NT2/D1 (cell line): Measurements from ENCODE around the gene RAB11FIP4.

ENCODE experiments used
- DNase-seq: peaks from one replicate; pipeline ENCODE4 v3.0.0-alpha.2; 2011; ENCODE audit warnings: low read depth, low spot score
- H3K27me3 ChIP-seq: 2 replicates; pipeline ENCODE4 v1.6.0; 2011; ENCODE audit warnings: mild to moderate bottlenecking; ENCODE audit not compliant: insufficient read length, insufficient read depth
- H3K36me3 ChIP-seq: 2 replicates; pipeline ENCODE4 v1.6.1; 2011; ENCODE audit warnings: mild to moderate bottlenecking, low read length, mixed read lengths; ENCODE audit not compliant: insufficient read depth, insufficient read length
- H3K4me1 ChIP-seq: 2 replicates; pipeline ENCODE4 v1.5.1; 2011; ENCODE audit not compliant: insufficient read depth, insufficient read length
- H3K4me3 ChIP-seq: 2 replicates; pipeline ENCODE4 v1.5.1; 2011; ENCODE audit warnings: low read depth; ENCODE audit not compliant: insufficient read length
- H3K9ac ChIP-seq: 2 replicates; pipeline ENCODE4 v1.6.0; 2011; ENCODE audit warnings: low read depth; ENCODE audit not compliant: insufficient read length
- H3K9me3 ChIP-seq: 2 replicates; pipeline ENCODE4 v1.5.1; 2011; ENCODE audit warnings: mild to moderate bottlenecking, low read length; ENCODE audit not compliant: insufficient read depth
- SUZ12 ChIP-seq: IDR thresholded peaks from 2 replicates; pipeline ENCODE4 v1.6.1; 2011; ENCODE audit not compliant: insufficient read length, insufficient read depth; ENCODE audit errors: extremely low read depth
- YY1 ChIP-seq: IDR thresholded peaks from 2 replicates; pipeline ENCODE4 v1.6.1; 2011; ENCODE audit not compliant: insufficient read length, insufficient read depth
- ZNF274 ChIP-seq: IDR thresholded peaks from 2 replicates; pipeline ENCODE4 v1.6.1; 2011; ENCODE audit warnings: mild to moderate bottlenecking, low read depth, low read length

RAB11FIP4 gene

DNA sequence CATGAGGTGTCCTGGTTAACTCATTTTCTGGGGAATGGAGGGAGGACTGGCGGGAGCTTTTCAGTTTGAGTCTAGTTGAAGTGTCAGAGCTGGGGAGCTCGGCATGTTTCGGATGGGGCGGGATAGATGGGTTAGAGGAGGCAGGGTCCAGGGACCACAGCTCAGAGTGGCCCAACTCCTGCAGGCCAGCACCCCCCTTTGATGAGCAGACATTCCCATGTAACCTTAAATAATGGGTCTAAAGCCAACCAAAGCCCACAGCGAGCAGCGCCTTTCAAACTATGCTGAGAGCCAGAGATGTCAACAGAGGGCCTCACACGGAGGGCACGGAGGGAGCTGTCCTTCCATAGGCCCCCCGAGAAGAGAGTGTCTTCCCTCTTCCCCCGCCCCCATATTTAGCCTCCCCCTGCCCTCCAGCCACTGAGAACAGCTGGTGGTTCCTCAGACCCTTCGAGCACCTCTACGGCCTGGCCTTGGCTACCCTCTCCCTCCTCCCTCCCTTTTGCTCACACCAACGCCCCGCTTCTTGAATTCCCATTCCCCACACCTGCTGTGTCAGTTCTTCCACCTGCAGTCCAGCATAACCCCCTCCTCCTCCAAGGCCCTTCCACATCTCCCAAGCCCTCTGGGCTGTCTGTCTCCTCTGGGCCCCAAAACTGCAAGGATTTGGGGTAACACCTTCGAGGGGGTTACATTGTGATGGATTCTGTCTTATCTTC, 21.8 kb downstream of the RAB11FIP4 start:
- Histone ChIP-seq H3K36me3 (no peaks in the 10 kb centered on the region), H3K27me3 (no peaks in the 10 kb centered on the region), H3K4me1 (peaks cover 13% of the 10 kb centered on the region), H3K9ac (no peak overlapping the region), H3K9me3 (no peaks in the 10 kb centered on the region), H3K4me3 (no peak overlapping the region)
- DNase-seq = no peak
- TF ChIP-seq ZNF274 (no peak), SUZ12 (no peak), YY1 (no peak)

DNA sequence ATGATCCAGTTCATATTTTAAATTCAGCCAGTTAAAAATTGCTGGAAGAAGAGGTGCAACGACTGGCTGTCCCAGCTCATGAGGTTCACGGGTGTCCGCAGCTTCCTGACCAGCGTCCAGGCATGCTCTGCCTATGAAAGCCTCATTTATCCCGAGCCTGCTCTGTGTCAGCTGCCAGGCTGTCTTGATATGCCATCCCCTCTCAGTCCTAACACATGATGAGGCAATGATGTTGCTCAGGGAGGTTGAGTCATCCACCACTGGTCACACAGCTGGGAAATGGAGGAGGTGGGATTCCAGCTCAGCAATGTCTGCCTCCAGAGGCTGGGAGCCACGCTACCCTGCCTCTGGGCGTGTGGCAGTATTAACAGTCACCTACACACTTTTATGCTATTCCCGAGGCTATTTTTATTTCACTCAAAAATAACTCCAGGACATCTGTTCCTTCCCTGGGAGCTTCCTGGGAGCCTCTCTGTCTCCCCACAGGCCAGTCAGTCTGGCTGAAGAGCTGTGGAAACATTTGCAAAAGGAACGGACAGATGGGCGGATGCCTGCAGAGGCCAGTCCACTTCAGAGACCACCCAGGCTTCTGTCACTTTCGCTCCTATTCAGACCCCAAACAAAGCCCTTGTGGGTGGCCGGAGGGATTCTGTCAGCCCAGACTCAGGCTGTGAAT, 22.5 kb downstream of the RAB11FIP4 start:
- H3K4me3 ChIP-seq = no peak overlapping the region
- no peaks in the 10 kb centered on the region for H3K9me3 ChIP-seq
- no peak for DNase-seq
- H3K9ac ChIP-seq = no peak overlapping the region
- H3K36me3 ChIP-seq = no peaks in the 10 kb centered on the region
- no peak for TF ChIP-seq YY1
- no peak for TF ChIP-seq SUZ12
- no peak for TF ChIP-seq ZNF274
- H3K27me3 ChIP-seq = no peaks in the 10 kb centered on the region
- peaks cover 13% of the 10 kb centered on the region for H3K4me1 ChIP-seq

DNA sequence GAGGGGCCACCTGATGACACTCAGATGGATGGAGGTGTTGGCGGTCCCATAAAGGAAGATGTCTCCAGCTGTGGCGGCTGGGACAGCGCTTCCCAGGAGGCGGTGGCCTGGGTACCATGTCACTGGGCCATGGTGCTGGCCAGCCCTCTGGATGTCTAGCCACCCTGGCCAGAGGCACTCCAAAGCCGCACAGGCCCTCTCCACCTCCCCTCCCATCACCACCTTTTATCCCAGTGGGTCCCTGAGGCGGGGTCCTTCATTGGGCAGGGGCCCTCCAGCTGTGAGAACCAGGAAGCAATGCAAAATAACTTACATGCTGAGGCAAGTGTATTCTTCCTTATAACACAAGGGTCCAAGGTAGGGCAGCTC, 23.1 kb downstream of the RAB11FIP4 start:
- TF ChIP-seq YY1 = no peak
- no peak for TF ChIP-seq ZNF274
- no peak for TF ChIP-seq SUZ12
- H3K9ac ChIP-seq = no peak overlapping the region
- H3K36me3 ChIP-seq = no peaks in the 10 kb centered on the region
- DNase-seq = no peak
- H3K27me3 ChIP-seq = no peaks in the 10 kb centered on the region
- H3K4me3 ChIP-seq = no peak overlapping the region
- H3K4me1 ChIP-seq = peaks cover 13% of the 10 kb centered on the region
- H3K9me3 ChIP-seq = no peaks in the 10 kb centered on the region

DNA sequence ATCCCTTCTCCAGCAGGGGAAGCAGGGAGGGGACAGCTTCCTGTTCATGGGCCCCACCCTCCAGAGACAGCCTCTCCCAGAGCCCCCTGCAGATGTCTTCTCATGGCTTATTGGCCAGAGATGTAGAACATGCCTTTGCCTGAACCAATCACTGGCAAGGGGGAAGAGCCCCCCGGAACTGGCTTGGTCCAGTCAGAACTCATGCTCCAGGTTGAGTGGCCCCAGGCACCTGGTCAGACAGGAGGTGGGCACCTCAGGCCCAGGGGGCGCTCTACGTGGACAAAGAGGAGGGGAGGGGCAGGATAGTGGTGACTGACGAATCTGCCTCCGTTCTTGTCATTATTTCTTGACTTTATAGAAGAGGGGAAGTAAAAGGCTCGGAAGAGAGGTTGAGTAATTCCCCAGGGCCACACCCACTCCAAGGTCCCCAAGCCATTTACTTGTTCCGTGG, 23.6 kb downstream of the RAB11FIP4 start:
- no peaks in the 10 kb centered on the region for H3K9me3 ChIP-seq
- no peaks in the 10 kb centered on the region for H3K27me3 ChIP-seq
- no peak for DNase-seq
- H3K4me1 ChIP-seq = peaks cover 13% of the 10 kb centered on the region
- no peaks in the 10 kb centered on the region for H3K36me3 ChIP-seq
- no peak overlapping the region for H3K4me3 ChIP-seq
- TF ChIP-seq ZNF274 (no peak), YY1 (no peak), SUZ12 (no peak)
- H3K9ac ChIP-seq = no peak overlapping the region

DNA sequence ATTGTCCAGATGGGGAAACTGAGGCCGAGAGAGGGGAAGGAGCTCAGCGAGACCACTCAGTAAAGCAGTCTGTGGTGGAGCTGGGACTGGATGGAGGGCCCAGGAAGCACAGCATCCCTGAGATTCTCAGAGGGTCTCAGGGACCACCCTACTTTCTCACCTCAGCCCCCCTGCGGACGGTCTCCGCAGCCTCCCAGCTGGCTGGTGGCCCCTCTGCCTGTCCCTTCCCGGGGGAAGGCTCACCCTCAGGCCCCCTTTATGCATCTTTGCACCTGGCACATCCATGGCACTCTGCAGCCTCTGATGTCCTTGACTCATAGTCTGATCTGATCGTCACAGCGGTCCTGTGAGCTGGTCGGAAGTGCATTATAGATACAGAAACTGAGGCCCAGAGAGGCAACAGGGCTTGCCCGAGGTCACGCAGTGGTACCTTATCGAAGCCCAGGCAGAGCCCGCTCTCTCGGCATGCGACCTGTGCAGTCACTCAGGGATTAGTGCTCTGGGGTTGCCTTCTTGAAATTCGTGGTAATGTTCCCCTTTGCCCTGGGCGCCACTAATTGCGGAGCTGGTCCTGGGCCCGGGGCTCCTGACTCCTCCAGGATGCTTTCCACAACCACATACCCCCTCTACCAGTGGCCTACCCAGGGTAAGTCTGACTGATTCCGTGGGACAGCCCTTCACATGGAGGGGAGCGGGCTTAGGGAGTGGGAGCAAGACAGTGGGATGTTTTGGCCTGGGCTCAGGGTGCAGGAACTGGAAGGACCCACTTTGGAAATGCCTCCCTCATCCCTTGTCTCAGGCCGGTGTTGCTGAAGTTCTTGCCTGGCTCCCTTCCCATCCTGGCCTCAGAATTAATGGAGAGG, 24.4 kb downstream of the RAB11FIP4 start:
- TF ChIP-seq ZNF274 (no peak), YY1 (no peak), SUZ12 (no peak)
- Histone ChIP-seq H3K27me3 (no peaks in the 10 kb centered on the region), H3K9ac (no peak overlapping the region), H3K4me1 (peaks cover 13% of the 10 kb centered on the region), H3K36me3 (no peaks in the 10 kb centered on the region), H3K9me3 (no peaks in the 10 kb centered on the region), H3K4me3 (no peak overlapping the region)
- no peak for DNase-seq

DNA sequence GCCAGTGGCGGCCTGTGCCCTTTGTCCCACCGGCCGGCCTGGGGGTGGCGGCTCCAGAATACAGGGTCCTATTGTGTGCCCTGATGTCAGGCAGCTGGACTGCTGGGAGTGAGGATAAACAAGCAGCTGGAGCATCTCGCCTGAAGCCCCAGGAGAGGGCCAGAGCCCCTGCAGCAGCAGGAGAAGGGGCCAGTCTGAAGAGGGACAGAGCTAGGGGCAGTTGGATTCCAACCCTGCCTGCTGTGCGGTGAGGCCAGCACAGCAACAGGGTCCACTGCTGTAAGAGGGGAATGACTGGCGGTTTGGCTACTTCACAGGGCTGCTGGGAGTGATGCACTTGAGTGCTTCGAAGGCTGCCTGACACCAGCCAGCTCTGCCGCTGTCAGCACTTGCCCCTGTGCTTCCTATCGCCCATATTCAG, 25.0 kb downstream of the RAB11FIP4 start:
- H3K4me3 ChIP-seq = no peak overlapping the region
- no peak for DNase-seq
- H3K36me3 ChIP-seq = no peaks in the 10 kb centered on the region
- no peak overlapping the region for H3K9ac ChIP-seq
- H3K9me3 ChIP-seq = no peaks in the 10 kb centered on the region
- H3K4me1 ChIP-seq = peaks cover 12% of the 10 kb centered on the region
- TF ChIP-seq YY1 = no peak
- no peak for TF ChIP-seq ZNF274
- TF ChIP-seq SUZ12 = no peak
- H3K27me3 ChIP-seq = no peaks in the 10 kb centered on the region

DNA sequence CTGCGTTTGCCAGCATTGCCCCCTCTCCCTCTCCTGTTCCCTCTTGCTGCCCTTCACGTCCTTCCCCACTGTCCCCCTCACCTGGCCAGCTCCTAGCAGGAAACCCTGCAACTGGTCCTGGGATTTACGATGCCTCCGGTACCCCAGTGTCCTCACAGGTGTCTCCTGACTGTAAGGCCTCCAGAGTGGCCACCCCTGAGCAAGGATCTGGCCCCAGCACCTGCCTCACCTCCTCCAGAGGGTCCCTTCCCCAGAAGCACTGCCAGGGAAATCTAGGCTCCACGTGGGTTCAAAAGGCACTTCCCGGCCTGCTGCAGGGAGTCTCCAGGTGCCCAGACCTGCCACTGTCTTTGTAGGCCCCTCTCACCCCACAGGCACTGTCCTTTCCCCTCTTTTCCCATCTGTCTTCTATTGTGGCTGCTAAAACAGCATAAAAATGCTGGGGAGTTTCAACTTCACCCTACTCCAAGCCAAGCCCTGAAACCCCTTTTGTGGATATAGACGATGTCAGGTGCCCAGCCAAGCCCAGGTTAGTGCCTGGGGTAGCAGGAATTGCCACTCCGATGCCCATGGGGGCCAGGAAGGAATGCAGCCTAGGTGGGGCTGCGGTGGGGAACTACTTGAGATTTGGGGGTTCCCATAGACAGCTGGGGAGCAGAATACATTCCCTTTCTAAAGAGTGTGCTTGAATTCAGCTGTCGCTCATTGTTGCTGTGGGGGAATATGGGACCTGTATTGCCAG, 25.7 kb downstream of the RAB11FIP4 start:
- DNase-seq = no peak
- Histone ChIP-seq H3K27me3 (no peaks in the 10 kb centered on the region), H3K4me1 (peaks cover 6% of the 10 kb centered on the region), H3K36me3 (no peaks in the 10 kb centered on the region), H3K4me3 (no peak overlapping the region), H3K9me3 (no peaks in the 10 kb centered on the region), H3K9ac (no peak overlapping the region)
- TF ChIP-seq SUZ12 (no peak), ZNF274 (no peak), YY1 (no peak)
